NCI-H1417 treated with DMSO at 0.1 percent for 48 hours (cell line): ENCODE results near the gene MYO7A.

Source experiments
- DNase-seq: peaks from one replicate; lab custom pipeline; 2025; lab: John Stamatoyannopoulos, UW

MYO7A gene

GRCh38 chr11:77200351-77201268 is 72.6 kb downstream of the MYO7A start:
- no peak for DNase-seq

- DNase-seq = no peak
Measured at GRCh38 chr11:77201370-77201769, 73.3 kb downstream of the MYO7A start.

GRCh38 chr11:77201991-77202841 is 74.2 kb downstream of the MYO7A start:
- no peak for DNase-seq

- DNase-seq = no peak
Measured at GRCh38 chr11:77202941-77203900, 75.2 kb downstream of the MYO7A start.

- DNase-seq = no peak
Measured at GRCh38 chr11:77203901-77204753, 76.1 kb downstream of the MYO7A start.

- DNase-seq = no peak
Measured at GRCh38 chr11:77204754-77205466, 76.9 kb downstream of the MYO7A start.

GRCh38 chr11:77205467-77206263 is 77.6 kb downstream of the MYO7A start:
- no peak for DNase-seq

GRCh38 chr11:77206264-77207018 is 78.4 kb downstream of the MYO7A start:
- no peak for DNase-seq

- DNase-seq = no peak
Measured at GRCh38 chr11:77207019-77207485, 79.0 kb downstream of the MYO7A start.

GRCh38 chr11:77207618-77208313 is 79.7 kb downstream of the MYO7A start:
- DNase-seq = no peak

- DNase-seq = no peak
Measured at GRCh38 chr11:77208535-77208934, 80.5 kb downstream of the MYO7A start.

GRCh38 chr11:77209663-77210062 is 81.6 kb downstream of the MYO7A start:
- no peak for DNase-seq

GRCh38 chr11:77211040-77211451 is 83.0 kb downstream of the MYO7A start:
- DNase-seq = no peak

- DNase-seq = no peak
Measured at GRCh38 chr11:77211594-77212251, 83.7 kb downstream of the MYO7A start.

GRCh38 chr11:77212314-77213007 is 84.4 kb downstream of the MYO7A start:
- no peak for DNase-seq

- DNase-seq = no peak
Measured at GRCh38 chr11:77213029-77213579, 85.1 kb downstream of the MYO7A start.
